Large intestine (tissue), 3 donors: ENCODE data around the gene CAMTA1. TPM values are rescaled to one million over a fixed set of nuclear protein-coding genes. Genes with fewer than 3 reads are reported as not detected.
A peak's percentile ranks its signal among the peaks of the same experiment; 100 is the strongest.

Source experiments
- DNase-seq, 2 donors: peaks; one replicate each; pipeline versions ENCODE4 v3.0.0 to v3.0.0-alpha.2; 2013
- H3K27ac ChIP-seq: one replicate; pipeline ENCODE4 v1.5.1; 2013; ENCODE audit warnings: low read length
- H3K27me3 ChIP-seq: 2 replicates; pipeline ENCODE4 v1.6.1; 2013; ENCODE audit warnings: low read length; ENCODE audit not compliant: control insufficient read depth, insufficient read depth
- H3K36me3 ChIP-seq: 2 replicates; pipeline ENCODE4 v1.6.1; 2013; ENCODE audit warnings: low read length; ENCODE audit not compliant: control insufficient read depth, insufficient read depth
- H3K4me1 ChIP-seq: one replicate; pipeline ENCODE4 v1.6.1; 2013; ENCODE audit warnings: low read length; ENCODE audit not compliant: control insufficient read depth, insufficient read depth
- H3K4me3 ChIP-seq: one replicate; pipeline ENCODE4 v1.5.1; 2013; ENCODE audit warnings: low read length
- H3K9me3 ChIP-seq: one replicate; pipeline ENCODE4 v1.6.1; 2013; ENCODE audit warnings: mild to moderate bottlenecking, low read depth, low read length, moderate library complexity; ENCODE audit not compliant: control insufficient read depth
- WGBS: methylation state at CpG from one replicate; pipeline ENCODE4 v1.1.5; 2013; ENCODE audit warnings: low lambda C conversion rate; ENCODE audit not compliant: insufficient coverage; 5-methylcytosine and 5-hydroxymethylcytosine counted together
- polyA plus RNA-seq: library from polyadenylated mRNA; unstranded; fragments of 120-200 nt; gene quantifications from one replicate; pipeline ENCODE4 v1.2.1, GENCODE V29; 2013

The CAMTA1 gene
- polyA plus RNA-seq, 1 donor: 67.9 TPM

DNA sequence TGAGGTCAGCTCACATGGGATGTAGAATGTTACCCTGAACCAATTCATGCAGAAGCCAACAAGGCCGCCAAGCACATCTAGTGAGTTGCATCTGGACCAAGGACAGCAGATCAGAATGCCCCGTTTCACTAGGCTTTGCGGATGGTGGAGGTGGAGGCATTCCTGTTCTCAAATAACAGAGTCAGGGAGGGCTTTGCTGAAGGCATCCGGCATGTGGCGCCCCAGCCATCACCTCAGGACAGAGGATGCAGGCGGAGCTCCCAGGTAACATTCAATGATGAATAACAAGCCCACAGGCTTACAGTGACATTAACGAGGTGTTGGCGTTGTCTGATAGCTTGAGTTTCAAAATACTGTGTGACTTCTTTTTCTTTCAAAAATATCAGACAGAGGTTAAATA, 476.2 kb downstream of the CAMTA1 start:
- no peaks in the 10 kb centered on the region for H3K36me3 ChIP-seq
- H3K27me3 ChIP-seq: no peaks in the 10 kb centered on the region
- 67% methylated on average over 1 of the region's 8 CpGs for WGBS
- H3K4me3 ChIP-seq: no peak overlapping the region
- no peak for DNase-seq
- H3K27ac ChIP-seq: no peak overlapping the region
- peaks cover 9% of the 10 kb centered on the region for H3K4me1 ChIP-seq
- no peaks in the 10 kb centered on the region for H3K9me3 ChIP-seq

DNA sequence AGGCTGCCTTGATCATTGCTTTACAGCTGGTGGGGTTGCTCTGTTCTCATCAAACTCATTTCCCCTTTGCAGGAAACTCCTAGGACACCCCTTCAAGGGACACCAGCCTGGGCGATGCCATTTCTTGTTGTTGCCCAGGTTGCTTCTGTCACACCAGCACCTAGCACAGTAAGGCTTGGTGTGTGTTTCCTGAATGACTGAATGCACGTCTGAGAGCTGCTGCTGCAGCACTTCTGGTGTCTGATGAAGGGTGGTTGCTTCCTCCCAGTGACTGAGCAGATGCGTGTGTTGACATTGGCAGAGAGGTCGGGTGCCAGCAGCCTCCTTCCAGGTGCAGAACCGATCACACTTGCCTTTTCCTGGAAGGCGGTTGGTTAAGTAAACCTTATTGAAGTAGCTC, 477.4 kb downstream of the CAMTA1 start:
- H3K36me3 ChIP-seq: no peaks in the 10 kb centered on the region
- no peak overlapping the region for H3K27ac ChIP-seq
- no peak overlapping the region for H3K4me3 ChIP-seq
- H3K9me3 ChIP-seq: no peaks in the 10 kb centered on the region
- H3K4me1 ChIP-seq: peaks cover 13% of the 10 kb centered on the region
- DNase-seq: no peak
- H3K27me3 ChIP-seq: no peaks in the 10 kb centered on the region
- WGBS: no CpG with 5 or more reads among the region's 6 CpGs

DNA sequence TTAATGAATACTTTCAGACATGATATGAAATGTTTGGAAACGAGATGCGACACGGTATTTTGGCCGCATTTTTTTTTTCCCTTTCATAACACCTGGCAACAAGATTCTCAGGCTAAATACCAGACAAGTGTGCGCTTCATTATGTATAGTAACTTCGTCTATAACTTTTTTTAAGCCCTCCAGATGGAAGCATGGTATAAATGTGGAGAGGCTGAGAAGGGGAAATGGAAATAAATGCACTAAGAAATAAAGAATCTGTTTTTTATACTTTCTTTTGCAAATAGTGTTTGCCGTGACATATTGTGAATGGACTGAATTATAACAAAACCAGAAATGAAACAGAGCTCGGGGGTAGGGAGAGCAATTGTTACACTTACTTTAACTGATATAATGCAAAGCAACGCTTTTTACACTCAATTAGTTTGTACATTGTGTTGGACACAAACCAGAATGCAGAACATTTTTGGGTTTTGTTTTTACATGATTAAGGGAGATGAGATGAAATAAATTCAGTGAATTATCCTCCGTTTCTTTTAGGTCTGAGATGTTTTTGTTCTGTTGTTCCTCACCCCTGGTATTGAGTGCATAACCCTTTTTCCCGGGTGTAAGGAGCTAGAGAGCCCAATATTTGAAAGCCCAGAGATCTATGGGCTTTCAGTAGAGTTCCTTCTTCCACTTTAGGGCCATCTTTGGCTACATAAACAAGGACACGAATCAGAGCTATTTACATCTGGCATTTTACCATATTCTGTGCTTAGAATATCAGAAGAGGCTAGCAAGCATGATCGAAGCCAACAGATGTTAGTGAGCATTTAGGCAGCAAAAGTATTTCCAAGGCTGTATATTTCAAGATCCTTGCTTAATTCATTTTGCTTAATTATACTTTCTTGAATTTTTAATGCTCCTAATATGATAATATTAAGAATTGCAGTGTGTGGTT, 478.0 kb downstream of the CAMTA1 start:
- Histone ChIP-seq H3K4me1 (peaks cover 13% of the 10 kb centered on the region), H3K4me3 (no peak overlapping the region), H3K36me3 (no peaks in the 10 kb centered on the region), H3K9me3 (no peaks in the 10 kb centered on the region), H3K27me3 (no peaks in the 10 kb centered on the region), H3K27ac (no peak overlapping the region)
- WGBS: 74% methylated on average over 5 of the region's 13 CpGs
- DNase-seq: no peak

DNA sequence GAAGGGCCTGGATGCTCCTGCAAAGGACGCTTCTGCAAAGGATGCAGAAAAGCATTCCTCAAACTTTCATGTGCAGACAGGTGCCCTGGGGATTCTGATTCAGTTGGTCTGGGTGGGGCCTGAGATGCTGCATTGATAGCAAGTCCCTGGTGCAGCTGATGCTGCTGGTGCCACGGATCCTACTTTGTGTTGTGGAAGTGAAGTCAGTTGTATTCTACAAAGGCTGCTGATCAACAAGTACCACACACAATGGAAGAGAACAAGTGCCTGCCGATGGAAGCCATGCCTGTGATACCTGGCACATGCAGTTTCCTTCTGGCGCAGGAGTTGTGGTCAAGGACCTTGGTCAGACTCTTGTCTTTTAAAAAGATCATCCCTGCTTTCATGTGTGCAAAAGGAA, 478.8 kb downstream of the CAMTA1 start:
- no peak for DNase-seq

DNA sequence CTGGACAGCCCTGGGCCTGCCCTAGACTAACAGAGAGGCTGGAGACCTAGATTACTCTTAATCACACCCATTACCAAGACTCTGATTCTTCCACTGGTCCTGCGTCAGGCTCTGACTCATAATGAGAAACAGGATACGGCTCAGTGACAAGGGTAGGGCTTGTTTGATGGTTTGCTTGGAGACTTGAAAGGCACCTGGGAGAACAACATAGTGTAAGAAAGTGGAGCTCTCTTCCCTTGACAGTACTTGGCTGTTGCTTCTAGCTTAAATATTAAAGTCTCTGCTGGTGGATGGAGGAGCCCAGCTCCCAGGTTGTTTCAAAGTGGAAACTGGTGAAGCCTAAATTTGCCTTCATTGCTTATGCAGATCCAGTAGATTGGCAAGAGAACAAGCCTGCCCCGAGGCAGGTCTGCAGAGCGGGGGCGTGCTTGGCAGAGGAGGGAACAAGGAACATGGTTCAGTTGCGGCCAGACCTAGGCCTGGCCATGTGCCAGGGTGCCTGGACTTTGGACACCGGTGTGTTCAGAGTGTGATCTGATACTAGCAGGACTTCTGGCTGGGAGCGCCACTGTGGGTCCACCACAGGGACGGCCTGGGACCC, 480.6 kb downstream of the CAMTA1 start:
- Histone ChIP-seq H3K27me3 (no peaks in the 10 kb centered on the region), H3K36me3 (no peaks in the 10 kb centered on the region), H3K9me3 (no peaks in the 10 kb centered on the region), H3K4me1 (peaks cover 13% of the 10 kb centered on the region), H3K4me3 (no peak overlapping the region), H3K27ac (no peak overlapping the region)
- peak; percentile 84 to 89 for DNase-seq
- no CpG with 5 or more reads among the region's 9 CpGs for WGBS

More for the DNA sequence above, 478.8 kb downstream of the CAMTA1 start:
- no peaks in the 10 kb centered on the region for H3K27me3 ChIP-seq
- no peaks in the 10 kb centered on the region for H3K9me3 ChIP-seq
- no peaks in the 10 kb centered on the region for H3K36me3 ChIP-seq
- H3K4me1 ChIP-seq: peaks cover 13% of the 10 kb centered on the region
- no peak overlapping the region for H3K4me3 ChIP-seq
- no peak overlapping the region for H3K27ac ChIP-seq
- whole genome bisulfite sequencing: 92% methylated on average over 2 of the region's 4 CpGs

DNA sequence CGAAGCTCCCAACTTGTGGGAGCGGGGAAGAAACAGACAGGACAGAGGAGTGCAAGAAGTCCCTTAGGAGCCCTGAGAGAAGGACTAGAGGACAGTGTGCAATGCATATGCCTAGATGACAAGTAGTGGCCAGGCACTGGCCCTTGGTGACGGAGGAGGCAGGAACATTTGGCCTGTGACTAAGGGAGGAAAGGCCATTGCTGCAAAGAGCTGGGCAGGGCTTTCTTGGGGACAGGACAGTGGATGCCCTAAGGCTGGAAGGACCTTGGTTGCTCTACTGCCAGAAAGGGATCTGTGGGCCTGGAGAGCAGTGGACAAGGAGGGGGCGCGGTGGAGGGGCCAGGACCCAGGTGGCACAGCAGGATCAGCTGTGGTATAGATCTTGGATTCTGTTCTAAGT, 481.3 kb downstream of the CAMTA1 start:
- Histone ChIP-seq H3K27me3 (no peaks in the 10 kb centered on the region), H3K4me1 (peaks cover 13% of the 10 kb centered on the region), H3K36me3 (no peaks in the 10 kb centered on the region), H3K9me3 (no peaks in the 10 kb centered on the region), H3K4me3 (no peak overlapping the region), H3K27ac (no peak overlapping the region)
- WGBS: no CpG with 5 or more reads among the region's 5 CpGs
- DNase-seq: no peak

DNA sequence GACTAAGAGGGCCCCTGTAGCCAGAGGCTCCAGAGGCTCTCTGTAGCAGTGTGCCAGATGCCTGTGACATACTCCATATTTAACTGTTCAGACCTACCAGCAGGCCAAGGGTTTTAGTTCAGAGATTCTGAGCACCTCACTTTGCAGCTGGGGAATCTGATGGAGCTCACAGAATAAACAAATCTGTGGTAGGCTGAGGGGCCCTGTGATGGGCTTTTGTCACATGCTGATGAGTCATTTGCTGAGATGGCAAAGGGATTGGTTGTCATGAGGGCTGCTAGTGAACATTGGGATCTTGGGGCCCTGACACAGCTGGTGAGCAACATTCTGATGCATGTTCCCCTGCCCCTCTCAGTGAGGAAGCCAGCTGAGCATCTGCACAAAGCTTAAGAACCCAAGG, 482.2 kb downstream of the CAMTA1 start:
- Histone ChIP-seq H3K27me3 (no peaks in the 10 kb centered on the region), H3K9me3 (no peaks in the 10 kb centered on the region), H3K4me1 (peaks cover 13% of the 10 kb centered on the region), H3K4me3 (no peak overlapping the region), H3K36me3 (no peaks in the 10 kb centered on the region), H3K27ac (no peak overlapping the region)
- DNase-seq: peak in 1 of 2 donors; percentile 41

DNA sequence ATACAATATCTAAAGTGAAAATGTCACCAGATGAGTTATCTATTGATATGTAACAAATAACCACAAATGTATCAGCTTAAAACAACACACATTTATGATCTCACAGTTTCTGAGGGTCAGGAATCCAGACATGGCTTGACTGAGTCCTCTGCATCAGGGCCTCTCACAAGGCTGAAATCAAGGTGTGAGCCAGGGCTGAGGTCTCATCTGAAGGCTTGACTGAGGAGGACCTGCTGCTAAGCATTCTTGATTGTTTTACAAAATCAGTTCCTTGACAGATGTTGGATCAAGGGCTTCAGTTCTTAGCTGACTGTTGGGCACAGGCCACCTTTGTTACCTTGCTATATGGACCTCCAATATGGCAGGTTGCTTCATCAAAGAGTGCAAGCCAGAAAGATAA, 483.7 kb downstream of the CAMTA1 start:
- DNase-seq: no peak
- H3K4me1 ChIP-seq: peaks cover 13% of the 10 kb centered on the region

DNA sequence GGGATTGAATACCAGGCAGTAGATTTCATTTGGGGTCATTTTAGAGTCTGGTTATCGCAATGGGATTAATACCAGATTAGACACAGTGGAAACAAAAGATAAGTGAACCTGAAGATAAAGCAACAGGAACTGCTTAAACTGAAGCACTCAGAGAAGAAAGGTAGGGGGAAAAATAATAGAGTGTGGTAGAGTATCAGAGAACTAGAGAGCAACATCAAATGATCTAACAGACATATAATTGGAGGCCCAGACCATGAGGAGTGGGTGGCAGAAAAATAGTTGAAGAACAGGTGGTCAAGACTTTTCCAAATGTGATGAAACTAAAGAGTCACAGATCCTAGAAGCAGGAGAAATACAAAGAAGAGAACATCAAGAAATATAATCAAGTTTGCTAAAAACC, 484.3 kb downstream of the CAMTA1 start:
- WGBS: 88% methylated on average over 1 of the region's 1 CpG
- no peak for DNase-seq
- no peaks in the 10 kb centered on the region for H3K27me3 ChIP-seq

More for the DNA sequence above, 483.7 kb downstream of the CAMTA1 start:
- H3K36me3 ChIP-seq: no peaks in the 10 kb centered on the region
- no peaks in the 10 kb centered on the region for H3K9me3 ChIP-seq
- no peak overlapping the region for H3K27ac ChIP-seq
- H3K27me3 ChIP-seq: no peaks in the 10 kb centered on the region
- H3K4me3 ChIP-seq: no peak overlapping the region

DNA sequence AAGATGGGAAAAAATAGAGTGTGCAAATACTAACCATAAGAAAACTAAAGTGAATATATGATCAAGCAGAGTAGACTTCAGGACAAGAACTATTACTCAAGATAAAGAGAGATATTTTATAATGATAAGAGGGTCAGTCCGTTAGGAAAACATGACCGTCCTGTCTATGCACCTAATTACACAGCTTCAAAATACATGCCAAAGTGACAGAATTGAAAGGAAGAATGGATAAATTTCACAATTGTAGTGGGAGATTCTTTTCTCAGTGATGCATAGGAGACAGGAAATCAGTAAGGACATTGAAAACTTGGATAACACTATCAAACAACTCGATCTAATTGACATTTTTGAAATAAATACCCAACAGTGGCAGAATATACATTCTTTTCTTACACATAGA, 489.0 kb downstream of the CAMTA1 start:
- Histone ChIP-seq H3K27me3 (peaks cover 2% of the 10 kb centered on the region), H3K36me3 (no peaks in the 10 kb centered on the region), H3K9me3 (no peaks in the 10 kb centered on the region), H3K4me1 (no peaks in the 10 kb centered on the region), H3K4me3 (no peak overlapping the region), H3K27ac (no peak overlapping the region)
- no peak for DNase-seq
- WGBS: 100% methylated on average over 1 of the region's 3 CpGs

More for the DNA sequence above, 484.3 kb downstream of the CAMTA1 start:
- H3K36me3 ChIP-seq: no peaks in the 10 kb centered on the region
- H3K4me1 ChIP-seq: peaks cover 13% of the 10 kb centered on the region
- H3K27ac ChIP-seq: no peak overlapping the region
- H3K4me3 ChIP-seq: no peak overlapping the region
- H3K9me3 ChIP-seq: no peaks in the 10 kb centered on the region
